NCI-H345 treated with DMSO at 0.1 percent for 48 hours (cell line): ENCODE data around the gene RBFOX1.

ENCODE experiments used
- DNase-seq: peaks from one replicate; lab custom pipeline; 2025; ENCODE audit not compliant: unreplicated experiment; lab: John Stamatoyannopoulos, UW

Gene RBFOX1

DNA sequence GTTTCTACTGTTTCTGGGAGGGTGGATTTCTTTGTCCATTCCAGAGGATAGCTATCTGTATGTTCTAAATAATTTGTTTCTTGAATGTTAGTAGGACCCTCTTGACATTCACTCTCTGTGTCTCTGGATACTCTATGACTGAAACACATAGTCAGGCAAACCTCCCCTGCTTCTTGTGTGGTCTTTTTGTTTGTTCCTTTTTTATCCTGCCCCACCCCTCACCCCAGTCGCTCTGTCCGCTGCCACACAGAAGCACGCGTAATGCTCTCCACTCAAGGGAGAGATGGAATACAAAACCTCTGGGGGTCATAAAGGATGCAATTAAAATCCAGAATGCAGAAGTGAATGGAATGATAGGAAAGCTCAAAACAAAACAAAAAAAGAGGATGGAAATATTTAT is 253.1 kb downstream of the RBFOX1 start:
- DNase-seq = no peak

- no peak for DNase-seq
These were observed 258.3 kb downstream of the RBFOX1 start for GRCh38 chr16:7590934-7591333.

DNA sequence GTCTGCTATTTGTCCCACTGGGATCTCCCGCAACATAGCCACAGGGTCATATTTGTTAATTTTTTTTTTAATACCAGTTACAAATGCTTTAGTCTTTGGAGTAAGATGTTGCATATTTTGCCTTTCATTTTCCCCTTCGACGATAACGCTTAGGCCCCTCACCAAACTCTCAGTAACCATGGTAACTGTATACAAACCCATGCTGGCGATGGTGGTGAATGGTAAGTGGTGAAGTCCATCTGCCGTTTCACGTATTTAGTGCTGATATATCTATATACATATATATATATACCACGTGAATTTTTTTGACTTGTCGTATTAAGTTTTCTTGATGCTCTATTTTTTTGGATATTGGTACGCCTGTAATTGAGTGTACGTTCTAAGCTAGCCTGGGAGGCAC is 263.7 kb downstream of the RBFOX1 start:
- DNase-seq = no peak

DNA sequence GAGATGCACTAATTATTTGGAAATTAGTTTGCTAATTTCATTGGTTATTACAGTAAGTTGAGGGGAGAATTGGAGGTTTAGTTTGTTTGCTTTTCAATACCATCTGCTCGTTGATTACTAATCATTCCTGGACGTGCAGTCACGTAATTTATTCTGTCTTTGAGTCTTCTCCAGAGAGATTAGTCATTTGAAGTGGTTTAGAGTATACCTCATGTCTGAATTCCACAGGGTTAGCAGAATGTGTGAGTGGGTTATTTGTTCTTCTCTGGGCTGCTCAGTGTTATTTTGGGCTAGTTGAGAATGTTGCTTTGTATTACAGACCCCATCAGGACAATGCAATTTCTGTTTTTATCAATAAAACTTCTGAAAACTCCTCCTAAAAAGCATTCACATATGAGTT is 265.0 kb downstream of the RBFOX1 start:
- no peak for DNase-seq

DNA sequence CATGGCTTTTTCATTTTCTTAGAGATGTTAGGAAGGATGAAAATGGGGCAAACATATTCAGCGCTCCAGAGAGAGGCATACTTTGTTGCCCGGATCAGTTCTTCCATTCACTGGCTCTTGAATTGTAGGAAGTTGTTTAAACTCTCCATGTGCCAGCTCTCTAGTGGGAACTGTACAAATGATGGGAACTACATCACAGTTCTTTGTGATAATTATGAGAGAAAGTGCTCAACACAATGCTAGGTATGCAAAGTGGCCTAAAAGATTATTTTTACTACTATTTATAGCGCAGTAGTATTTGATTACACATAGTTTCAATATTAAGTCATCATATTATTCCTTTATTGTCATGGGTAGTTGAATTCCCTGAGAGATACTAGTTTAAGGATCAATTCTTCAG is 268.5 kb downstream of the RBFOX1 start:
- DNase-seq = no peak

DNA sequence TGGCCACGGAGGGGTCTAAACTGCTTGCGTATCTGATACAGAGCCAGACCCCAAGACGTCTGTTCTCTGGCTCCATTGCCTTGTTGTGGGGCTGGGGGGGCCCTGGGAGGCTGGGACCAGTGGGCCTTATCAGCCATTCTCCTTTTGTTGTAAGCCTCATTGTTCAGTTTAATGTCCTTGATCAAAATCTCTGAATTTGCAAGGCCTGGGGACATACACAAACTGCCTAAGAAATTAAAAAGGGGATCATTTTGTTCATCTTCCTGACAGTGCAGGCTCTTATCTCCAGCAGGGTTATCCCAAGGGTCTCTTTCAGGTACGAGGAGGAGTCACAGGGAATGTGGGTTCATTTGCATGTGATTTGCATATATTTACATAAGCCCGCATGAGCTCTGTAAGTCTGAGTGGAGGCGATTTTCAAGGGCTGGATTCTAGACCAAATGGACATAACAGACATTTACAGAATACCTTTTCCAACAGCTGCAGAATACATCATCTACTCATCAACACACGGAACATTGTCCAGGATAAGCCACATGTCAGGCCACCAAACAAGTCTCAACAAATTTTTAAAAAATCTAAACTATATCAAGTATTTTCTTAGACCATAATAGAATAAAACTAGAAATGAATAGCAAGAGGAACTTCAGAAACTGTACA is 269.8 kb downstream of the RBFOX1 start:
- DNase-seq = no peak

GRCh38 chr16:7605812-7606211 is 273.2 kb downstream of the RBFOX1 start:
- no peak for DNase-seq

DNA sequence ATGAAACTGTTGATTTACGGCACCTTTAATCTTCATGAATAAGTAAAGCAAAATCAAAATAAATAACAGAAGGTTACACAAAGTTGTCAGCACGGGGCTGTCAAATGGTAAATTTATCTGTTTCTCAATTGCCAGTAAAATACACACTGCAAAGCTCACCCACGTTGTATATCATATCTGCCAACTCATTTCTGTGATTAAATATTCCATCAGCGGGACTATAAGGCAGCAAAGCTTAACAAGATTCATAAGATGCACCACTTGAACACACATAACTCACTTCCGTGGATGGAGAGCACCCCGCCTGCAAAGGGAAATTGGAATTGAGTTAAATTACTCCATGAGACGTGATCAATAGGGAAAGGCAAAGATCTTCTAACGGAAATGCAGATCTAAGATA is 280.0 kb downstream of the RBFOX1 start:
- DNase-seq = no peak

DNA sequence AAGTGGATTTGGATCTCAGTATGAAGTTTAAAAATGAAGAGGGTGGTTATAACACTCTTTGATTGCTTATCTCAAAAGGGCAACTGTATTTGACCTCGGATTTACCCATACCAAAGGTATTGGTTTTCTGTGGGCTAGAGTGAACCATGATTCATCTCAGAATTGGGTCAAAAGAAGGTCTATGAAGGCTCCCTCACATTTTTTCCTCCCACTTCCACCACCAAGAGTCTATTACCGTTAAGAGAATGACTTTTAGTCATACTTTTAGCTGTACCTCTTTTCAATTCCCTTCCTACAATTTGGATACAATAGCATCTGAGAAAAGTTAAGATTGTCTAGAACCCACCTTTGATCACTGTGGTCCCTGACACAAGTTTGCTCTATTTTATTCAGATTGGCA is 280.9 kb downstream of the RBFOX1 start:
- DNase-seq = no peak

GRCh38 chr16:7614021-7614795 is 281.6 kb downstream of the RBFOX1 start:
- DNase-seq = no peak

- DNase-seq = no peak
These were observed 282.9 kb downstream of the RBFOX1 start for GRCh38 chr16:7615565-7615964.

DNA sequence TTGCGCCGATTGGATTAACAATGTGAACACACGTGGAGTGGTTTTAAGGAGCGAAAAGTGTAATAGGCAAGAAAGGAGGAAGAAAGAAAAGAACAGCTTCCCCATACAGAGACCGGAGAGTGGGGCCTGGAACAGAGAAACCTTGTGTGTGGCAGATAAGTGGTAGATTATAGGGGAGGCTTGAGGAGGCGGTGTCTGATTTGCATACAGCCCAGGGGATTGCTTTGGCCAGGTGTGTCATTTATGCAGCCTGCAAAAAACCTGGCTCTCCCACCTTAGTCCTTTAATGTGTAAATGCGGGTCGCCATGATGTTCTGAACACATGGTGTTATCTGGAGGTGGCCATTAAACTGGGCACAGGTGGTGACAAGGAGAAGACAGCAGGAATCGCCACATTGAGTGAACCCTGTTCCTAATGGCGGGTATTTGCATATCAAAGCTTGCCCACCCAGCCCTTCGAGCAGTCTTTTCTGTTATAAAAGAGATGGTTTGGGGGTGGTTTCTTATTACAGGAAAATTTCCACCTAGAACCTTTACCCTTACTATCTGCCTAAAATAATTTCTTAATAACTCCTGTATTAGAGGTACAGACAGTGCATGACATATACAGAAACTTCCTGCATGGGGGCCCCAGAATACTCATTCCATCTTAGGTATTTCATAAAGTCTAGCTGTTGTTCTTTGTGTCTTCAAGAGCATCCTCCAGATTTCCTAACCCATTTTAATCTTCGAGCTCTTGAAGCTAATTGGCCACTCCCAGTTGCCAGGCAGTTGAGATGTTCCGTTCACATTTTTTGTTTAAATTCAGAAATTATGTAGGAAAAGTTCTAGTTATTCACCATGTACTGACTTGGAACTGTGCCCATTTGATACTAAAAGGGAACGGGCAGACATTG is 292.5 kb downstream of the RBFOX1 start:
- DNase-seq = no peak

- no peak for DNase-seq
These were observed 296.3 kb downstream of the RBFOX1 start for GRCh38 chr16:7628981-7629380.

- no peak for DNase-seq
These were observed 296.9 kb downstream of the RBFOX1 start for GRCh38 chr16:7629571-7629970.

GRCh38 chr16:7637446-7637845 is 304.8 kb downstream of the RBFOX1 start:
- DNase-seq = no peak

DNA sequence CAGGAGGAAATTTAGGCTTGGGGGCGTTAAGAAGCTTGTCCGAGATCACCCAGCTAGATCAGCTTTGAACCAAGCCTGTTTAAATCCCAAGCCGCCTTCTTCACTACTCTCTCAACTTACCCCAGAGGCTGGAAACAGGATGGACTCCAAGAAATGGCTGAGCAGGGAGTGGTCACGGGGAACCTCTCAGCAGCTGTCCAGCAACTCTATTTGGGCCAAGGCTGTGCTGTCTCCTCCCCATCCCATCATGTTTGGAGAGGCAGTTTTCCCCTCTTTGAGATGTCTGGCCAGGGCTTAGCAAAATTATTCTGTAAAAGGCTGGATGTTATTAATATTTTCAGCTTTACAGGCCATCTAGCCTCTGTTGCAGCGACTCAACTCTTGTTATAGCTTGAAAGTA is 305.7 kb downstream of the RBFOX1 start:
- DNase-seq = no peak

DNA sequence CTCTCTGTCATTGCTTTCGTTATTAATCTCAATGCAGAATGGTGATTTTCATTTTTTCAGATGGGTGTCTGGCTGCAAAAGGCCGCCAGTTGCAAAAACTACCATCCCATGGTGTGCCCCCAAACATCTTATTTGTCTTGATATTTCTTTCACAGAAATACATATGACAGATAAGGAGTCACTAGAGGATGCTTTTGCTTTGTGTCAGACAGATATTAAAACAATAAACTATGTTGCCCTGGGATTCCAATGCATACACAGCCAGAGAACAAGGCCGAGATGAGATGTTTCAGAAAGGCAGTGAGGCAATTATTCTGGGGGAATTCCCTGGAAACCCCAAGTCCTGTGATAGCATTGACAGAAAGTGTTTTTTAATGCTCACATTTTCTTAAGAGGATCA is 307.7 kb downstream of the RBFOX1 start:
- DNase-seq = no peak

DNA sequence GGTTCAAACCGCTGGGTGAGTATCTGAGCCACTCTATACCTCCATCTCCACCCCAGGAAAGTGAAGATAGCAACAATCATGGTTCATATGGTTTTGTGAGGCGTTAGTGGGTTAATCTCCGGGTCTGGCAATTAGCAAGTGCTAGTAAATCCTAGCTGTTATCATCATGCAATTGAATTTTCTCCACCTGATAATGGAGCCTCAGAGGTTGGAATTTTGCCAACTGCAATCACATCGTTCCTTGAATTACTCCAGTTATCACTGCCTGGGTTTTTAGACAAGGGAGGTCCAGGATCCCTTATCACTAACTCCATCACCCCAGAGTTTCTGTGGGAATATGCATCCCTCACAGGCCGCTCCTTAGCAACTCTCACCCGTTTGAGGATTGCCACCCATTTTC is 311.5 kb downstream of the RBFOX1 start:
- no peak for DNase-seq

- DNase-seq = no peak
These were observed 312.2 kb downstream of the RBFOX1 start for GRCh38 chr16:7644811-7645210.

GRCh38 chr16:7646821-7647500 is 314.3 kb downstream of the RBFOX1 start:
- no peak for DNase-seq

GRCh38 chr16:7650431-7650830 is 317.8 kb downstream of the RBFOX1 start:
- DNase-seq = no peak
